GM12874 (cell line): ENCODE results near the gene AVEN.

Experiments
- TF ChIP-seq, protein P1 (sequence below): IDR thresholded peaks from 2 replicates; pipeline ENCODE4 v1.5.1; 2011; ENCODE audit warnings: low read depth, mild to moderate bottlenecking, control low read depth, low read length, moderate library complexity; ENCODE audit not compliant: insufficient read depth

Gene AVEN

GRCh38 chr15:33858836-33859235 is 180.2 kb downstream of the AVEN start:
- TF ChIP-seq, protein P1, sequence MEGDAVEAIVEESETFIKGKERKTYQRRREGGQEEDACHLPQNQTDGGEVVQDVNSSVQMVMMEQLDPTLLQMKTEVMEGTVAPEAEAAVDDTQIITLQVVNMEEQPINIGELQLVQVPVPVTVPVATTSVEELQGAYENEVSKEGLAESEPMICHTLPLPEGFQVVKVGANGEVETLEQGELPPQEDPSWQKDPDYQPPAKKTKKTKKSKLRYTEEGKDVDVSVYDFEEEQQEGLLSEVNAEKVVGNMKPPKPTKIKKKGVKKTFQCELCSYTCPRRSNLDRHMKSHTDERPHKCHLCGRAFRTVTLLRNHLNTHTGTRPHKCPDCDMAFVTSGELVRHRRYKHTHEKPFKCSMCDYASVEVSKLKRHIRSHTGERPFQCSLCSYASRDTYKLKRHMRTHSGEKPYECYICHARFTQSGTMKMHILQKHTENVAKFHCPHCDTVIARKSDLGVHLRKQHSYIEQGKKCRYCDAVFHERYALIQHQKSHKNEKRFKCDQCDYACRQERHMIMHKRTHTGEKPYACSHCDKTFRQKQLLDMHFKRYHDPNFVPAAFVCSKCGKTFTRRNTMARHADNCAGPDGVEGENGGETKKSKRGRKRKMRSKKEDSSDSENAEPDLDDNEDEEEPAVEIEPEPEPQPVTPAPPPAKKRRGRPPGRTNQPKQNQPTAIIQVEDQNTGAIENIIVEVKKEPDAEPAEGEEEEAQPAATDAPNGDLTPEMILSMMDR: no peak

- TF ChIP-seq, protein P1: no peak
These were observed 181.3 kb downstream of the AVEN start for GRCh38 chr15:33857726-33858125.

DNA sequence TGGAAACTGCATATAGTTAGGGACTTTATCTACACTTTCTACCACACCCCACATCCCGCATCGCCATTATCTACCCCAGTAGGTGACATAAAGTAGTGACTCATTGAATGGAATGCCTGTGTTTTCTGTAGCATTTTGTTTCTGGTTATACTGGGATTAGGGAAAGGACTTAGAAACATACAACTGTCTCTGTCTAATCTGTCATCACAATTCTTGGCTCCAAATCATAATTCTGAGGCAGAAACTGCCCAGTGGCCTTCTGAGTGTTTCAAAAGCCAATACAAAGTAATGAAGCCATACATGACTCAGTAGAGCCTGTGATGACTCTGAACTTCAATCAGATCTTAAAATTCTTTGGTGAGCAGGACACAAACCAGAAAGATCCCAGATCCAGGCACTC is 186.4 kb downstream of the AVEN start:
- TF ChIP-seq, protein P1: no peak

DNA sequence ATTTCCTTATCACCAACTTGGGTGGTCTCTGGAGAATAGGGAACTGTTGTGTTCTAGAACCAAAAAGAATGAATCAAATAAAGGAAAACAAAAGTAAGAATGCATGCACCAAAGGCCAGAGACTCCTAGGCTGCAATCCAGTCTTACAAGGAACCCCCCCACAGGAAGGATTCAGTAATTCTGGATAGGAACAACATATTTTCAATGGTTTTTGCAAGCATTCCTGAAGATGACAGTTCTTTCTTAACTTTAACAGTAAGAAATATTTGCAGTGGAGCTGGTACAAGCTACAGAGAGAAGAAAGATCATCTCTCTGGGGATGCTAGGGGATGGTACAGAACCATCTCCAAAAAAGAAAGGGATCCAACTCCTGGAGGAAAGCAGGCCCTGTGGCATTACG is 186.9 kb downstream of the AVEN start:
- TF ChIP-seq, protein P1: no peak

DNA sequence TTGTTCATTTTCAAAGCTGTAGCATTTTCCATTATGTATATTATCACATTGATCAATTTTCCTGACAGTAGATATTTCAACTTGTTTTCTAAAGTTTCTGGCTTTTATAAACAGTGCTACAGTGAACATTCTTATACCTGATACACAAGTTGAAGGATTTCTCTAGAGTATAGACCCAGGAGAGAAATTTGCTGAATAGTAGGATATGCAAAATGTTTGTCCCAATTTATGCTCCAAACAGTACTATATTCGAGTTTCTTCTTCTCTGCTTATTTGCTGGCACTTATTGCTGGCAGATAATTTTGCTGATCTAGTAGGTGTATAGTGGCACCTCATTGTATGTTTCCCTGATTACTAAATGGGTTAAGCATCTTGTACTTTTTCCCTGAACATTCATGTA is 187.9 kb downstream of the AVEN start:
- TF ChIP-seq, protein P1: no peak

GRCh38 chr15:33848011-33848410 is 191.0 kb downstream of the AVEN start:
- TF ChIP-seq, protein P1: no peak

DNA sequence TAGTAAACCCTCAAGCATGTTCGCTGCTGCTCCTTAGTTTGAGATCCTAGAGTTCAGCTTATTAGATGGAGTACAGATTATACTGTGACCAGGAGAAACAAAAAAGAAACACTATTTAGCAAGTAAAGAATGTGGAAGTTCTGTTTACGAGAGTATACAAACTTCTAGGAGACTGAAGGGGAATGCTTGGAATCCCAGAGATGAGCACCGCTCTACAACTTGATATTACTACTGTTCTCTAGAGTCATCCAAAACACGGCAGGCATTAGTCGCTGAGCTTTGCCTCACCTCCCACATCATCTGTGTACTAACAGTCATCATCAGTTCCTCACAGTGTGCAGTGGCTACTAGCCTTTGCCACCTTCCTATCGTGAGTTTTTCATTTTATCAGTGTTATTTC is 192.1 kb downstream of the AVEN start:
- TF ChIP-seq, protein P1: no peak

DNA sequence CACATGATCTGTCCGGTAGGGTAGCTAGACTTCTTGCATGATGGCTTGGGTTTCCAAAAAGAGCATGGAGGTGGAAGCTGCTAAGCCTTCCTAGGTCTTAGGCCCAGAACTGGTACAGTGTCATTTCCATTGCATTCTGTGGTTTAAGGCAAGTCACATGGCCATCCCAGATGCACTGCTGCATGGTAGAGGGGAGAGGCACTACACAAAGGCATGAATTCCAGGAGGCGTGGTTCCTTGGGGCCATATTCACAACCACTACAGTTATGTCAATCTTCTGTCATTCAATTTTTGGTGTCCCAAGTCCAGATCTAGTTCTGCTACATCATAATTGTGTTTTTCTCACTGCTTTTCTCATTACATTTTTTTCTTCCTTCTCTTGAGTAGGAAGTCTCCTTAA is 192.9 kb downstream of the AVEN start:
- TF ChIP-seq, protein P1: no peak
